ENCODE measurements around the gene LYRM4. TPM values are rescaled to one million over a fixed set of nuclear protein-coding genes. Genes with fewer than 3 reads are reported as not detected.

The LYRM4 gene
- total RNA-seq, 1 experiment from 2014 or later, result 16.5 TPM

DNA sequence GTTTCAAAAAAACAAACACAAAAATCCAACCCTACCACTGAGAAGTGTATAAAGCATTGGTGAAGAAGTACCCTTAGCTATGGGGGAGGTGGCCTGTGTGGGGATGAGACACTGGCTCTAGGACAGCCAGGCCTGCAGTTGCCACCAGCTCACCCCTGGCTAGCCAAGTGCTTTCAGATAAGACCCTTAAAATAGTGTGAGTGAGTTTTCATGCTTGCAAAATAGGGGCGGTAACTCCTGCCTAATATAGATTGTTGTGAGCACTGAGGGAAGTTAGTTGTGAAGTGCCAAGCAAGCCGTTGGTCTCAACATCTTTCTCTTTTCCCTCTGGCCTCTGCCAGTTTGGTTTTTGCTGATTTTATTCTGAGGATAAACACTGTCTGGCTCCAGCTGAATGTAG is 164.3 kb downstream of the LYRM4 start:
- H3K4me3 Mint-ChIP-seq (ENCODE audit: low read depth, unreplicated experiment), result no peak overlapping the region
- TF ChIP-seq CTCF (IDR thresholded peaks at IDR 0.05; ENCODE audit: unreplicated experiment), result no peak
- H3K27ac Mint-ChIP-seq (ENCODE audit: unreplicated experiment), result no peak overlapping the region
- no TSS peak for BruUV-seq (replicated peaks)
- CTCF ChIA-PET, result no interaction called here
- H3K9me3 Mint-ChIP-seq (ENCODE audit: low read depth, unreplicated experiment), result no peaks in the 10 kb centered on the region
- no peaks in the 10 kb centered on the region for H3K27me3 Mint-ChIP-seq (ENCODE audit: unreplicated experiment)
- no peaks in the 10 kb centered on the region for H3K4me1 Mint-ChIP-seq (ENCODE audit: low read depth, unreplicated experiment)
- no peaks in the 10 kb centered on the region for H3K36me3 Mint-ChIP-seq (ENCODE audit: insufficient read depth, unreplicated experiment)
- DNase-seq, result no peak
- intact Hi-C loops (cut with micrococcal nuclease; ENCODE audit: unreplicated experiment), result no loop called here

- H3K9me3 Mint-ChIP-seq (ENCODE audit: low read depth, unreplicated experiment), result no peaks in the 10 kb centered on the region
Observed at GRCh38 chr6:5095236-5095635, 165.5 kb downstream of the LYRM4 start.

DNA sequence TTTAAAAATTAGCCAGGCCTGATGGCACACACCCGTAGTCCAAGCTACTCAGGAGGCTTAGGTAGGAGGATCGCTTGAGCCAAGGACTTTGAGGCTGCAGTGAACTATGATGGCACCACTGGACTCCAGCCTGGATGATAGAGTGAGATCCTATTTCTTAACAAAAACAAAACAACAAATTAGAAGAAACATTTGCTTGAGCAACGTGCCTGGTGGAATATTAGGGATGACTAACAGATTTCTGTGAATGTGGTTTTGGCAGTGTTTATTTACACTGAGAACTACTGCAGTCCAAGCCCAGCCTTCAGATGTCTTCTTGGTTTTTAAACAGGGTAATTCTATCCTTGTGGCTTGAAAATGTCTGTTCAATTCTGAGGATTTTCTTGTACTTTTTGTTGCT is 166.4 kb downstream of the LYRM4 start:
- Mint-ChIP-seq H3K27ac (ENCODE audit: unreplicated experiment) (no peak overlapping the region), H3K4me1 (ENCODE audit: low read depth, unreplicated experiment) (no peaks in the 10 kb centered on the region), H3K36me3 (ENCODE audit: insufficient read depth, unreplicated experiment) (no peaks in the 10 kb centered on the region), H3K27me3 (ENCODE audit: unreplicated experiment) (no peaks in the 10 kb centered on the region), H3K4me3 (ENCODE audit: low read depth, unreplicated experiment) (no peak overlapping the region), H3K9me3 (ENCODE audit: low read depth, unreplicated experiment) (no peaks in the 10 kb centered on the region)
- TF ChIP-seq CTCF (IDR thresholded peaks at IDR 0.05; ENCODE audit: unreplicated experiment), result no peak
- CTCF ChIA-PET, result no interaction called here
- no peak for DNase-seq
- intact Hi-C loops (cut with micrococcal nuclease; ENCODE audit: unreplicated experiment), result no loop called here
- BruUV-seq (replicated peaks), result no TSS peak

More at GRCh38 chr6:5095236-5095635, 165.5 kb downstream of the LYRM4 start:
- BruUV-seq (replicated peaks), result no TSS peak
- Mint-ChIP-seq H3K4me1 (ENCODE audit: low read depth, unreplicated experiment) (no peaks in the 10 kb centered on the region), H3K27ac (ENCODE audit: unreplicated experiment) (no peak overlapping the region), H3K36me3 (ENCODE audit: insufficient read depth, unreplicated experiment) (no peaks in the 10 kb centered on the region), H3K4me3 (ENCODE audit: low read depth, unreplicated experiment) (no peak overlapping the region), H3K27me3 (ENCODE audit: unreplicated experiment) (no peaks in the 10 kb centered on the region)
- no peak for TF ChIP-seq CTCF (IDR thresholded peaks at IDR 0.05; ENCODE audit: unreplicated experiment)
- no peak for DNase-seq
- CTCF ChIA-PET, result no interaction called here
- intact Hi-C loops (cut with micrococcal nuclease; ENCODE audit: unreplicated experiment), result no loop called here

GRCh38 chr6:5093231-5094015 is 167.3 kb downstream of the LYRM4 start:
- Mint-ChIP-seq H3K36me3 (ENCODE audit: insufficient read depth, unreplicated experiment) (no peaks in the 10 kb centered on the region), H3K4me3 (ENCODE audit: low read depth, unreplicated experiment) (no peak overlapping the region), H3K4me1 (ENCODE audit: low read depth, unreplicated experiment) (no peaks in the 10 kb centered on the region), H3K9me3 (ENCODE audit: low read depth, unreplicated experiment) (no peaks in the 10 kb centered on the region), H3K27me3 (ENCODE audit: unreplicated experiment) (no peaks in the 10 kb centered on the region), H3K27ac (ENCODE audit: unreplicated experiment) (no peak overlapping the region)
- TF ChIP-seq CTCF (IDR thresholded peaks at IDR 0.05; ENCODE audit: unreplicated experiment), result no peak
- BruUV-seq (replicated peaks), result no TSS peak
- intact Hi-C loops (cut with micrococcal nuclease; ENCODE audit: unreplicated experiment), result no loop called here
- CTCF ChIA-PET, result no interaction called here
- DNase-seq, result no peak

Measured in Calu3 (cell line).